Duodenal mucosa (tissue), 2 donors: ENCODE data around the gene EXD1.
"Not testable (repeated sequence)": the region's sequence is repeated elsewhere in the genome, so short reads cannot be mapped to it uniquely, and the experiment has no call there.

Experiments used
- H3K27ac ChIP-seq: one replicate; pipeline ENCODE4 v1.7.0; 2013; ENCODE audit warnings: low read depth, low read length
- H3K27me3 ChIP-seq, 2 donors: one replicate each; pipeline ENCODE4 v1.7.0; 2013; ENCODE audit warnings: low read length in 2 of 2, control low read depth in 1 of 2; ENCODE audit not compliant: insufficient read depth in 2 of 2, control insufficient read depth in 1 of 2
- H3K36me3 ChIP-seq, 2 donors: one replicate each; pipeline ENCODE4 v1.7.0; 2013; ENCODE audit warnings: low read length in 2 of 2, control low read depth in 1 of 2; ENCODE audit not compliant: insufficient read depth in 2 of 2, control insufficient read depth in 1 of 2
- H3K4me1 ChIP-seq, 2 donors: one replicate each; pipeline ENCODE4 v1.7.0; 2013; ENCODE audit warnings: low read length in 2 of 2, control low read depth in 1 of 2; ENCODE audit not compliant: insufficient read depth in 2 of 2, control insufficient read depth in 1 of 2
- H3K4me3 ChIP-seq, 2 donors: one replicate each; pipeline ENCODE4 v1.7.0; 2013; ENCODE audit warnings: low read length in 2 of 2, low read depth in 1 of 2
- H3K9ac ChIP-seq, 2 donors: one replicate each; pipeline ENCODE4 v1.7.0; 2013; ENCODE audit warnings: low read length in 2 of 2, low read depth in 1 of 2
- H3K9me3 ChIP-seq, 2 donors: one replicate each; pipeline ENCODE4 v1.7.0; 2013; ENCODE audit warnings: low read length in 2 of 2, control low read depth in 1 of 2; ENCODE audit not compliant: control insufficient read depth in 1 of 2

EXD1 gene

GRCh38 chr15:41153733-41154132, 76.8 kb downstream of the EXD1 start:
- Histone ChIP-seq H3K36me3 (no peaks in the 10 kb centered on the region), H3K4me1 (no peaks in the 10 kb centered on the region), H3K27me3 (no peaks in the 10 kb centered on the region), H3K9me3 (no peaks in the 10 kb centered on the region), H3K4me3 (no peak overlapping the region), H3K27ac (no peak overlapping the region), H3K9ac (no peak overlapping the region)

GRCh38 chr15:41151451-41152005, 79.0 kb downstream of the EXD1 start:
- Histone ChIP-seq H3K9me3 (no peaks in the 10 kb centered on the region), H3K4me1 (no peaks in the 10 kb centered on the region), H3K9ac (no peak overlapping the region), H3K27me3 (no peaks in the 10 kb centered on the region), H3K27ac (no peak overlapping the region), H3K36me3 (no peaks in the 10 kb centered on the region), H3K4me3 (no peak overlapping the region)

GRCh38 chr15:41150279-41150678, 80.3 kb downstream of the EXD1 start:
- no peak overlapping the region for H3K4me3 ChIP-seq
- no peak overlapping the region for H3K9ac ChIP-seq
- H3K27ac ChIP-seq: no peak overlapping the region
- no peaks in the 10 kb centered on the region for H3K27me3 ChIP-seq
- H3K4me1 ChIP-seq: no peaks in the 10 kb centered on the region
- H3K9me3 ChIP-seq: no peaks in the 10 kb centered on the region
- H3K36me3 ChIP-seq: no peaks in the 10 kb centered on the region

- no peak overlapping the region for H3K4me3 ChIP-seq
- H3K27me3 ChIP-seq: no peaks in the 10 kb centered on the region
- no peaks in the 10 kb centered on the region for H3K4me1 ChIP-seq
- no peaks in the 10 kb centered on the region for H3K36me3 ChIP-seq
- H3K9ac ChIP-seq: no peak overlapping the region
- no peak overlapping the region for H3K27ac ChIP-seq
- no peaks in the 10 kb centered on the region for H3K9me3 ChIP-seq
Measured at GRCh38 chr15:41148065-41148464, 82.5 kb downstream of the EXD1 start.

- H3K9ac ChIP-seq: no peak overlapping the region
- H3K36me3 ChIP-seq: no peaks in the 10 kb centered on the region
- no peaks in the 10 kb centered on the region for H3K9me3 ChIP-seq
- no peaks in the 10 kb centered on the region for H3K27me3 ChIP-seq
- no peaks in the 10 kb centered on the region for H3K4me1 ChIP-seq
- no peak overlapping the region for H3K27ac ChIP-seq
- H3K4me3 ChIP-seq: no peak overlapping the region
Measured at GRCh38 chr15:41139619-41140018, 90.9 kb downstream of the EXD1 start.

GRCh38 chr15:41139112-41139511, 91.4 kb downstream of the EXD1 start:
- H3K9ac ChIP-seq, H3K4me1 ChIP-seq, H3K9me3 ChIP-seq, H3K4me3 ChIP-seq, H3K36me3 ChIP-seq, H3K27me3 ChIP-seq, H3K27ac ChIP-seq: not testable (repeated sequence)

- H3K4me3 ChIP-seq: not testable (repeated sequence)
Measured at GRCh38 chr15:41135580-41135979, 95.0 kb downstream of the EXD1 start.

GRCh38 chr15:41133454-41133853, 97.1 kb downstream of the EXD1 start:
- H3K9me3 ChIP-seq: no peaks in the 10 kb centered on the region
- H3K4me1 ChIP-seq: no peaks in the 10 kb centered on the region
- no peak overlapping the region for H3K27ac ChIP-seq
- no peak overlapping the region for H3K9ac ChIP-seq
- no peak overlapping the region for H3K4me3 ChIP-seq
- no peaks in the 10 kb centered on the region for H3K27me3 ChIP-seq
- no peaks in the 10 kb centered on the region for H3K36me3 ChIP-seq

More at GRCh38 chr15:41135580-41135979, 95.0 kb downstream of the EXD1 start:
- not testable (repeated sequence) for H3K9ac ChIP-seq, H3K36me3 ChIP-seq, H3K4me1 ChIP-seq, H3K27me3 ChIP-seq, H3K27ac ChIP-seq, H3K9me3 ChIP-seq
